ENCODE results near the gene NGFR.
"Not testable (repeated sequence)": the region's sequence is repeated elsewhere in the genome, so short reads cannot be mapped to it uniquely, and the experiment has no call there.

NGFR gene

DNA sequence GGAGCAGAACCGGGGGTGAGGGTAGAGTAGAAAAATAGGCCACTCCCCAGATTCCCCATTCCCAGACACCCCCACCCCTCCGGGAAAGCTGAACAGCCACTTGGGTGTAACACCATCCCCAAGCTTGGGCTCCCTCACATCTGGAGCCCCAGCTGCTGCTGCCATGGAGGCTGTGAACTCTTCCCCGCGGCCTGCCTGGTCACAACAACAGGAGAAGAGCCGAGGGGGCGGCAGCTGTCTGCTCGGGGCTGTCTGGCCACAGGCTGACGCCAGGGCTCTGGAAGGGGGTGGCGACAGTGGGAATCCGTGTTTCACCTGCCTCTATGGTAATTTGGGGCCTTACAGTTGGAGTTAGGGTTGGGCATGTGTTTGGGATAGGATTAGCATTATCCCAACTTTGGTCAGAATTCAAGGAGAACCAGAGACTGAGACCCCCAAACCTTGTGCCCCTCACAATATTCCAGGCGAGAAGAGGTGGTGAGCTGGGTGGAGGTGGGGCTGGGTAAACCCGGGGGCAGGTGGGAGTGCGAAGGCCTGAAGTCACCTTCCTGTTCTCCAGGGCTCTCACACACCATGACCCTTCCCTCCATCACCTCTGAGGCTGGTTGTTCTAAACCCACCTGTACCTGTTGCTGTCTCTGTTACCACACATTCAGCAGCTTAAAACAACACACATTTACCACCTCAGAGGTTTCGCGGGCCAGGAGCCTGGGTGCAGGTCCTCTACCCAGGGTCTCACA lies 50.9 kb downstream of the NGFR start:
- no peak for DNase-seq (ENCODE audit: low spot score)

DNA sequence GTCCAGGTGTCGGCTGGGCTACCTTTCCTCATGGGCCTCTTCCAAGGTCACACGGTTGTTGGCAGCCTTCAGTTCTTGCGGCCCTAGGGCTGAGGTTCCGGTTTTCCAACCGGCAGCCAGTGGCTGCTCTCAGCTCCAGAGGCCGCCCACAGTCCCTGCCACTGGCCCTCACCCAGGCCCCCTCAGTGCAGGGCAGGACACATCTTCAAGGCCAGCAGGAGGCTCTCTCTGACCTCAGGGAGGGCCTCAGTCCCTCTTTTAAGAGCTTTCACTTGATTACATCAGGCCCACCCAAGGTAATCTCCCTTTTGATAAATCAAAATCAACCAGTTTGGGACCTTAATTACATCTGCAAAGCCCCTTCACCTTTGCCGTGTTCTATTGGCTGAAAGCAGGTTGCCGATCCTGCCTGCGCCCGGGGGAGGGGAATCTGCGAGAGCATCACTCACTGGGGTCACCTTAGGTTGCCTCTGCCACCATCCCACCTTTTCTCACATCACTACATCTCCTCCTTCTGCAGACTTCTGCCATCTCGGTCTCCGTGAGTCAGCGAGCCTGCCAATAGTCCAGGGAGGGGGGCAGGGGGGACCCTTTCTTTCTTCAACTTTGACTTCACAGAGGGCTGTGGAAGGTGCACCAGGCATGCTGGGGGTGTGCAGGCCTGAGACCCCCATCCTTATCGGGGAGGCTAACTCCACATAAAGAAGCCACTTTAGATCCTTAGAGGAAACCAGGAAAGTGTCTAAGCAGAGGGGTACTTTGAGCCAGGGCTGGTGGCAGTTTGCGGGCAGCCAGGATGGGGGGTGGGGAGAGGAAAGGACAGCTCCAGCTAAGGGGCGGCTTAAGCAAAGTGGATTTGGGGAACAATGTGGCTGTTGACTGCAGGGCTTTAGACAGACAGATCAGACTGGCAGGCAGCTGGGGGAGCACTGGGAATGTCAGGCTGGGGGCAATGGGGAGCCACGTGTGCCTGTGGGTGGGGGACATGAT lies 51.7 kb downstream of the NGFR start:
- DNase-seq (ENCODE audit: low spot score) = no peak

DNA sequence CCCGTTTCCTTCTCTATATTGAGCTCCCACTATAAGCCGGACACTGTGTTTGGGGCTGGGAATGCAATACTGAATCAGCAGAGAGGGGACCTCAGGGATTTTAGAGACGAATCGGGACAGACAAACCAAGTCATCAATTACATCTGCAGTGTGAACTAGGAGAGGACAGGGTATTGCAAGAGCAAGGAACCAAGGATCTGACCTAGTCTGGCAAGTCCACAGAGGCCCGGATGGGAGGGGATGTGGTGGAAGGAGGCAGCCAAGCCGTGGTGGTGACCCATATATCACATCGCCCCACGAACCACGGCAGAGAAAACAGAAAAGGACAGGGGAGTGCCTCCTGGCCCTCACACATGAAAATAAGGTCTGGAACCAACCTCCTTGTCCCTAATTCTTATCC lies 52.5 kb downstream of the NGFR start:
- DNase-seq (ENCODE audit: low spot score) = no peak

DNA sequence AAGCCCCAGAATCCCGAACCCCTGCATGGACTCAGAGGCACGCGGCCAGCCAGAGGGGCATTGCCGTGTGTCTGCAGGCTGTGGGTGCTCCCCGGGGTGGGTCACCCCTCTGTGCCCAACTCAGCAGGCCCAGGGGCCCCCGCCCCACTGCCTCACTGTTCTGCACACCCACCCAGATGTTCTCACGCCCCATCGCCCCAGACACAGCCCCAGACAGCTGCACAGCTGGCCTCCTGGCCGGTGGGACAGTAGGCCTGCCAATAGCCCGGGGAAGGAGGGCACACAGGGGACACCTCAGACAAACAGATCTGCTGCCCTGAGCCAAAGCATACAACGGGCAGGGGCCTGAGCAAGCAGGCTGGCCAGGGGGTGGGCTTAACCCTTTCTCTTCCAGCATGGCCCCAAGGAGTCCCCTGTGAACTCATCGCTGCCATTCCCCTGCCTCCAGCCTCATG lies 53.0 kb downstream of the NGFR start:
- no peak for DNase-seq (ENCODE audit: low spot score)

DNA sequence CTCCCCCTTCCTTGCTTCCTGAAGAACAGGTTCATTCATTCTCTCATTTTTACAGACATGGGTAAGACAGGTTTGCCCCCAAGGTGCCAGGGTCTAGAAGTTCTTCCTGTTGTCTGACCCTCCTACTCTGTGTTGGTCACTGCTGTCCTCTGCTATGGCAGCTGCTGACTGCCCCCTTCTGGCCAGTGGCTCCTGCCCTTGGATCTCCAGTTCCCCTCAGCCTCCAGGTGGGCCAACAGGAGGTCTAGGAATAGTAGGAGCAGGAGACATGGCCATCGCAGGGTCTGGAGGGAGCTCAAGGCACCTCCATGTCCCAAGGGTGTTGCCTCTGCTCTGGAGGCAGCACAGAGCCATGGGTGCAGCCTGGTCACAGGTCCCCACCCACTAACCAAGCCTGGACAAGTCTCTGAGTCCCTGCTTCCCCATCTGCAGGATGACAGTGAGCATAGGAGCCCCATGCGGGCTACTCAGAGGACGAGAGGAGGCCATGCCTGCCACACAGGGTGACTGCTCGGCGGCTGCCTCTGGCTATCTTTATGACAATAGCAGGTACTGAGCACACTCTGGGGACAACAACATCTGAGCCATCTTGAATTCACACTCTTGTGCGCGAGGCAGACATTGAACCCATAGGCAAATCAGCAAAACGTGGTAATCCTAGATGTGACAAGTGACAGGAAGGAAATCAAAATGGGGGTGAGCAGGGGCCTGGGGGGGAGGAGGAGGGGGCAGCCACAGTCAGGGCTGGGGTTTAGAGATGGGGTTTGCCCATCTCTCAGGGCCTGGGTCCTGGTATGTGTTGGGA lies 53.6 kb downstream of the NGFR start:
- no peak for DNase-seq (ENCODE audit: low spot score)

DNA sequence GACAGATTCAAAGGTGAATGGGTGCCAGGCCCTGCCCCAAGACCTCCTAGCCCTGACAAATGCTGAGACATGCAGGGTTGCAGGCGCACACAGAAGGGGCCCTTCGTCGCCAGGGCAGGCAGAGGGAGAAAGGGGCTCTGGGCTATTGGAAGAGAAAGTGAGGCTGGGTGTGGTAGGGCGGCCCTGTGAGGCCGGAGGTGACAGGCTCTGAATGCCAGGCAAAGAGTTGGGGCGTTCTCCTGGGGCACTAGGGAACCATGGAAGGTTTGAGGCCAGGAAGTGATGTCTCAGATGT lies 54.2 kb downstream of the NGFR start:
- DNase-seq (ENCODE audit: low spot score) = no peak

DNA sequence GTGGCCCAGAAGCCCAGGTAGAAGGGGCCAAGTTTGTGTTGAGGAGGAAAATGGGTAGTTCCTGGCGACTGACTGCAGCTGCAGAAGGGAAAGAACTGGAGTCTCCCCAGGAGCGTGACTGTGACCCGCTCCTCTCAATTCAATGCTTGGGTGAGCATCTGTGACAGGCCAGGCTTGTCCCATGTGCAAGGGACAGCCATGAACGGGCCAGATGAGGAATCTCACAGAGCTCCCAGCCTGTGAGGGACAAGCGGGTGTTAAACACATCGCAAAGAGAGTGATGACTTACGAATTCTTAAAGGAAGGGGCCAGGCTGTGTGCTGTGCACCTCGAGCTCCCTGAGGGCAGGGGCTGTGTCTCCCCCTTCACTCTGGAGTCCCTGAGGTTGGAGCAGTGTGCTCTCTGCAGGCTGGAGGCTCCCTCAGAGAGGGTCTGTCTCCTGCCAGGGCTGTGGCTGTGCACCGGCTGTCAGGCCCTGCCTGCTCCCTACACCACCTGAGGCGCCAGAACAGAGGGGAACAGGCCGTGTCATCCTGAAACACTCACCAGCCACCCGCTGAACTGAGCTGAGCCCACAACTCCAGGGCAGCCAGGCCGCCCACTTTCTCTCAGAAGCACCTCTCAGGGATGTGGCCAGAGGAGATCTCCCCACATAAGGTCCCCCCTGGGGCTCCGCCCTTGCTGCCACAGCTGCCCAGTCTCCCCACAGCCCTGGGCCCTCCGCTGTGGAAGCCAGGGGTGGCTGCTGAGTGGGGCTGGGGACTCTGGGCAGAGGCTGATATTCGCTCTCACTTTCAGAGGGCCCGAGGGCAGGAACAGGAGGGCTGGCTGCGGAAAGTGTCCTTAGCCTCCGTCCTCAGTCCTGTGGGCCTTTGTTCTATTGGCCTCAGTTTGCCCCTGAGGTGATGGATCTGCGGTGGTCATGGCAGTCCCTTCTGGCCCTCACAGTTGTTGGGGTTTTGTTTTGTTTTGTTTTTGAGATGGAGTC lies 54.9 kb downstream of the NGFR start:
- no peak for DNase-seq (ENCODE audit: low spot score)

DNA sequence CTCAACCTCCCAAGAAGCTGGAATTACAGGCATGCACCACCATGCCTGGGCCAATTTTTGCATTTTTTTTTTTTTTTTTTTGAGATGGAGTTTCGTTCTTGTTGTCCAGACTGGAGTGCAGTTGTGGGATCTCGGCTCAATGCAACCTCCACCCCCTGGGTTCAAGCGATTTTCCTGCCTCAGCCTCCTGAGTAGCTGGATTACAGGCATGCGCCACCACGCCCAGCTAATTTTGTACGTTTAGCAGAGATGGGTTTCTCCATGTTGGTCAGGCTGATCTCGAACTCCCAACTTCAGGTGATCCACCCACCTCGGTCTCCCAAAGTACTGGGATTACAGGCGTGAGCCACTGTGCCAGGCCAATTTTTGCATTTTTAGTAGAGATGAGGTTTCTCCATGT lies 55.7 kb downstream of the NGFR start:
- DNase-seq (ENCODE audit: low spot score) = not testable (repeated sequence)

DNA sequence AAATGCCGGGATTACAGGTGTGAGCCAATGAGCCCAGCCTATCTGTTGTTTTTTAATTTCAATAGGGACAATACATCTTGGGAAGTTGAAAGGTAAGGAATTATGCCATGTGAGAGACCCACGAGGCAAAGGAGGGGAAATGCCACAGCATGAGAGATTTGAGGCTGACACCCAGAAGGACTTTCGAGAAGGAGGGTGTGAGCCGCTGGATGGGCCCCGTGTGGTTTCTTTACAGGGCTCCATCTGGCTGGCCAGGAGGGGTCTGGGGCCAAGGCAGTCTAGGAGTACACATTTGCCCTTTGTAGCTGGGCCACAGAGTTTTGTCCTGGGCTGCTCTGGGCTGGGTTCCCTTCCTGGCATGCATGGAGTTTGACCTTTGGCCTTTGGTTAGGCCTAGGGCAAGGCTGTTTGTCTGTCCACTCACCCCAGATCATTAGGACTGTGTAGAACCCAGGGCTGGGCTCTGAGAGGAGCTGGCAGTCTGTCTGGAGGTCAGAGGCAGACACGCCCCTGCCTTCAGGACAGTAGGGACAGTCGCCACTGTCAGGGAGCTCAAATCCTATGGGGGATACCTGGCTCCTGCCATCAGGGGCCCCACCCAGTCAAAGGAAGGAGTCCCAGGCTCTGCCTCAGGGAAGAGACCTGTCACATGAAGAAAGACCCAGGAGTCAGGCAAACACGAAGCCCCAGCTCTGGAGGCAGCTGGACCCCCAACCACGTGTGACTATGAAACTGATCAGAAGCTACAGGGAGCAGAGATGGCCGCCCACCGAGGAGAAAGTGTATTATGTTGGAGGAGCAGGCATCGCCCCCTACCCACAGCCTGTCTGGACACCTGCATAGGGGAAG lies 56.4 kb downstream of the NGFR start:
- DNase-seq (ENCODE audit: low spot score) = no peak

DNA sequence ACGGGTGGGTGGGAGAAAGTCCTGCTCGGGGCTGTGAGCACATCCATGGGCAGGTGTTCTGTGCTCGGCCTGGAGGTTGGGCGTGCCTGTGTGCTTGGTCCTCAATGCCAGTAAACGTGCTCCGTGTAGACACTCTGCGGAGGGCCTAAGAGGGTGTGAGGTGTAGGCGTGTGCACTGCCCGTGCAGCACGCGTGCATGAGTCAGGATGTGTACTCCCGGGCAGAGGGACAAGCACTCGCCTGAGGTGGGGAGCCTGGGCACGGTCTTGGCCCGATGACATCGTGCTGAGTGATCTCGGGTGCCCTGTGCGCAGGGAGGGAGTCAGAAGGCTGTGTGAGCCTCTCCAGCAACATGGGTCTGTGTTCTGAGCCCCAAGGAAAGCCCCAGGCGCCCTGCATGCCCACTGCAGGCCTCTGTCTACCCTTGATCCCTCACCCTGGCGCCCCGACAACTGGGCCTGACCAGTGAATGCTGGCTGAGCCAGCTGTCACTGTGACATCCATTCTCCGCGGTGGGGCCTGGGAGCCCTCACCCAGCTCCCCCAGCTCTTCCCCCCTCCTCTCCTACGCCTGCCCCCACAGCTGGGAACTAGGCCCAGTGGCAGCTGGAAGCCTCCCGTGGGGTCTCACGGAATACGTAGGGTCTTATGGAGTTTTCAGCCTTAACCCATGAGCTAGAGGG lies 57.1 kb downstream of the NGFR start:
- DNase-seq (ENCODE audit: low spot score) = no peak

DNA sequence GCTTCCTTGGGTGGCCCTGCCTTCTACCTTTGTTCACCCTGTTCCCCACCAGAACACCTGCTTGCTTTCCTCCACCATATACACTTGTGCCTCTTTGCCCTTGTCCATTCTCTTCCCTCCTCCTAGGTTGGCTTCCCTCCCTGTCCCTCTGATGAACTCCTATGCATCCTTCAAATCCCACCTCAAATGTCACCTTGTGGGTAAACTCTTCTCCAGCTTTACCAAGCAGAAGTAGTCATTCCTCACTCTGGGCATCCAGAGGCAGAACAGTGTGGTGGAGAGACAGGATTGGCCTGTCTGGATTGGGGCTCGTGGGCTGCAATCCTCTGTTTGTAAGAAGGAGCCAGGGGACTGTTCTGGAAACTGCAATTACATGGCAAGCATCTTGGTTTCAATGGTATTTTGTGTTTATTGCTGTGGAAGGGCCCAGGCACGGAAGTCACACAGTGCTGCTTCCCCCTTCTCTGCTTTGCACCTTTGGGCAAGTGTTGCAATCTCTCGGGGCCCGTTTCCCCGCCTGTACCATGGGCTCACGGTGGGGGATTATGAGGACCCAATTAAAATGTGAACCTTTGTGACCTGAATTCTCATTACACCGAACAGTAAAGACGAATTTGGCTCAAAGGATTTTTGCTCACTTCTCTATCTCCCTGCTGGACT lies 58.7 kb downstream of the NGFR start:
- DNase-seq (ENCODE audit: low spot score) = no peak

DNA sequence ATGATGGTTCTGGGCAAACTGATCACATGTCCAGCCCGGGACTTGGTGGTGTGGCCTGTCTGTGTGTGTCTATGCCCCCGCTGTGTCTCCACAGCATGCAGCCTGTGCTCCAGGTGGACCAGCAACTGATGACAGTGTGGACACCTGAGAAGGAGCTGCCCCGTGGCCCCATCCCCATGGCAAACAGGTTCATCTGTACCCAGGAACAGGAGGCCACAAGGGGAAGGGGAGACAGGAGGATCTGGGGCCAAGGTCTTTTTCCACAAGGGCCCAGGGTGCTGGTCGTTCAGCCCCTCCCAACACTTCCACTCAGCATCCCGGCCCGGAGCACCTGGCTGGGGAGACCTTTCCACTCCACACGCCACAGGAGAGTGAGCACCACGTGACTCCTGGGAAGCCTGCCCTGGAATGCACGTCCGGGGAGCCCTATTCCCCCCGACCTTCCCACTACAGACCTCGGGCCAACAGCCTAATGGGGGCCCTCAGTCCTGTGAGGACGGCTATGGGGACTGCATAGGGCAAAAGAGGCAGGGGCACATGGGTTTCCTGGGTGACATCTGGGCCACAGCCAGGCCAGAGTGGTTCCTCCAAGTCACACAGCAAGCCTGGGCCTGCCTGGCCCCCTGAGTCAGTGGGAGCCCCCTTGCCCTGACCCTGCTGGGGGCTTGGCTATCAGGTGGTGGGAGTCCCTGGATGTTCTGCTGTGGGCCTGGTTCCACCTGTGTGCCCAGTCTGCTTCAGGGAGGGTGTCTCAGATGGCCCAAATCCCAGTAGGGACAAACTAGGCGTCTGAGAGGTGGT lies 59.8 kb downstream of the NGFR start:
- DNase-seq (ENCODE audit: low spot score) = no peak

DNA sequence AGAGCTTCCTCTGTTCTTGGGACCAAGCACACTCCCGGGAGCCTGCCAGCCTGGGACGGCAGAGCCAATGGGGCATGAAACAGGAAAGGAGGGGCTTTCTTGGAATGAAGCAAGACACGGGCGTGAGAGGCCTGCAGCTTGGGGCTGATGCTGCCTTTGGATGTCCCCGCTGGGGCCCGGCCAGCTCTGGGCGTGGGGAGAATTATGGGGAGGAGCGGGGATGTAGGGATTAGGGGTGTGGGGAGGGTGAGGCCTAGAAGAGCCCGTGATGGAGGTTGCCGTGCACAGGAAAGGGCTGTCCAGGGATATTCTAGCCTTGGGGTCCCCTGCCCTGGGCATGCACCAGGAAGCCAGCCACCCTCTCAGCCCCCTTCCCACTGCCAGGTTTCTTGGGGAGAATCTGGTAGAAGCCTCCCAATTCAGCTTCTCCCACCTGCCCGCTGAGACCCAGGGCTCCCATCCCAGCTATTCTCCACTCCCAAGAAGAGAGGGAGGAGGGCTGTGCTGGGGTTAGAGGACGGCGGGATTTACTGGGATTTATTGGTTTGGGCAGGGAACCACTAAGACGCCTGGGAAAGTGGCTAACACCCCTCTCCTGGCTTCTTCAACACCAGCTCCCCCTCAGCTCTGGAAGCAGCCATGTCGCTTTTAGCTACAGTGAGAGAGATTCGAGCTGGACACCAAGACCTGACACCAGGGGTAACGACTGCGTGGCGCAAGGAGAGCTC lies 60.6 kb downstream of the NGFR start:
- no peak for DNase-seq (ENCODE audit: low spot score)

DNA sequence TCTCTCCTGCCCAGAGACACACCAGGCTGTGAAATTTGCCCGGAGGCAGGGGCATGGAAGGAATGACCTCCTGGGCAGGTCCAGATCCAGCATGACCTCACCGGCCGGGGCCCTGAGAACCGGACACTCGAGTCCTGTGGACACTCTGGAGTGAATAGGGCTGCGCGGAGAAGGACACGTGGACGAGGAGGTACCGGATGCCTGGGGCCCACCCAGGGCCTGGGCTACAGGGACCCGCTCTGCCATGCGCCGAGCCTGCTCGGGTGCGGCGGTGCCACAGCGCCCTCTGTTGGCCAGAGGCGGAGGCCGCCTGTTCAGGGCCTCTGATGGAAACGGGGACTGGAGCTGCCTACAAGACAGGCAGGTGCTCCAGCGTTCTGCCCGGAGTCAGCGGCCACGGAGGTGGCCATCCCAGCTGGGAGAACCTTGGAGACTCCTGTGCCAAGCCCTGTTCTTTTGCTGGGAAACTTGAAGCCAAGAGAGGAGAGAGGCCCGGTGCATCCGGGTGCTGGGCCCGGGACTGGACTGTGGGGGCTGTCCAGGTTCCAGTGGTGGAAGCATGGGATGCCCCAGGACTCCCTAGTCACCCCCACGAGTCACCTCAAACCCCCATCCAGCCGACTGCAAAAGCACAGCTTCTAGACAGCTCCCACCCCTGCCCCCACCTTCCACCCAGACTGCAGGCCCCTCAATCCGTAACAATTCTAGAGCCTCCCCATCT lies 61.3 kb downstream of the NGFR start:
- DNase-seq (ENCODE audit: low spot score) = peak; percentile 83

DNA sequence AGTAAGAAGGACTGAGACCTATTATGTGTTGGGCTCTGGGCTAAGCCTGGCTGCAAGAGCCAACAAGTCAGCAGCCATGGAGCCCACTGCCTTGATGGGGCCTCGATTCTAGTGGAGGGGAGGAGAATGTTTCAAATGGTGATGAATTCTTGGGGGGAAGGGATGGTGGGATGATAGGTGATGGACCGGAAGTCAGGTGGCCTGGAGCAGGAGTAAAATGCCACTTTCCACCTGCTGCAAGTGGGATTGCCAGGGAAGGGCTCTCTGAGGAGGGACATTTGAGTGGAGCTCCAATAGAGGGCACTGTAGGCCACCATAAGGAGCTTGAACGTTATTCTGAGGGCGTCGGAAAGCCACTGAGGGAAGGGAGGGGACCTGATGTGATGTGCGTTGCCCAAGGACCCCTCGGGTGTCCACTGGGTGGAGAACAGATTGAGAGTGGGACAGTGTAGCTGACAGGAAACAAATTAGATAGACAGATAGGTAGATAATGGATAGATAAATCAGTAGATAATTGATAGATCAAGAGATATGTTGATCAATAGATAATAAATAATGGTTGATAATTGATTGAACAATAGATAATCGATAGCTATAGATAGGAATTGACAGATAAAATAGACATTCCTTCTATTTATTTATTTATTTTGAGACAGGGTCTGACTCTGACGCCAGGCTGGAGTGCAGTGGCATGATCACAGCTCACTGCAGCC lies 62.4 kb downstream of the NGFR start:
- DNase-seq (ENCODE audit: low spot score) = peak; percentile 68
